HG02759 (cell line): ENCODE results near the gene ST6GALNAC2.
A peak's percentile ranks its signal among the peaks of the same experiment; 100 is the strongest.

ENCODE experiments used
- ATAC-seq: cut with Tn5 transposase; IDR thresholded peaks from one replicate; pipeline ENCODE4 v1.9.1; 2021; ENCODE audit warnings: mild to moderate bottlenecking, moderate library complexity; ENCODE audit not compliant: unreplicated experiment

The ST6GALNAC2 gene

DNA sequence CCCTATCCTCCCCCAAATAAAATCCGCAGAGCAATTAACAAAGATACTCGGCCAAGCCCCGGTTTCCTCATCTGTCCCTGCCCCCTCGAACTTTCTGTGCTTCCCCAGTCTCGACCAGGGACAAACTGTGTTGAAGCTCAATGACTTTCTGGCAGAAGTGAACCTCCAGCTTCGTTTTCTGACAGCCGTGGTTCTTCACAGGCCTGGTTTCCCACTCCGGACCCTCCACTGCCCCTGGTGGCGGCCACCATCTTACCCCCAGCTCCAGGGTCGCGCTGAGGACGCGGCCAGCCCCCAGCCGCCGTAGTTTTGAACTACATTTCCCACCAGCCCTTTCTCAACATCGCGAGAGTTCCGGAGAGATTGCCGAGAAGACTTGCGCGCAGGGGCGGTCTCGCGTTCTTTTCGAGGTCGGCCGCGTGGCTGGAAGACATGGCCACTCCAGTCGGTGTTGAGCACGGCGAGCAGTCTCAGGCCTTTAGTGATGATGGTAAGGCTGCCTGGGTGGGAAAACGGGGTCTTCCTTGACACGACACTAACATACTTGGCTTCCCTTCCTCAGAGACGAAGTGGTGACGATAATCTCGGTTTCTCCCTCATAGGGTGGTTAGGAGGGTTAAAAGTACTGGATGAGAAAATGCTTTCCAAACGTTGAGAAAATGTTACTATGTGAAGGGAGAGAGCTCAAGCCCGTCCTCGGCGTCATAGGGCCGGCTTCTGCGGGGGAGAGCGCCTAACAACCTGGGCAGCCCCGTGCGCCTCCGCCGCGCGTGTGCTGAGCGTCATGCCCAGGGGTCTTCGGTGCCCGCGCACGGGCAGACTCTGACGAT, 28.1 kb downstream of the ST6GALNAC2 start:
- ATAC-seq = peak; percentile 90

DNA sequence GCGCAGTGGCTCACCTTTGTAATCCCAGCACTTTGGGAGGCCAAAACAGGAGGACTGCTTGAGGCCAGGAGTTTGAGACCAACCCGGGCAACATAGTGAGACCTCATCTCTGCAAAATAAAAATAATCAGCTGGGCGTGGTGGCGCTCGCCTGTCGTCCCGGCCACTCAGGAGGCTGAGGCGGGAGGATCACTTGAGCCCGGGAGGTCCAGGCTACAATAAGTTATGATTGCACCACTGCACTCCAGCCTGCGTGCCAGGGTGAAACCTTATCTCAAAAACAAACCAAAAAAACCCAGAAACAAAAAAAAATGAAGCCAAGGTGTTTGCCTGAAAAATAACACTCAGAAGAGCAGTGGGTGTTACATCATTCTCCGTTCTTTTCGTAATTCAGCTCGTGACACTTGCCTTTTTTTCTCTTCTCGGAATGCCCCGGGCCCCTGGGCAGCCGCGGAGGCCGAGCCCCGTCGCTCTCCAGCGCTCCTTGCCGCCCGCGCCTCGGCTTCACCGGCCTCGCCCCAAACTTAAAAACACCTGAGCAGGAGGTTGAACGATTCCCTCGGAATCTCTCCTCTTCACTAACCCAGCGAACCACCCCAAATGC, 28.8 kb downstream of the ST6GALNAC2 start:
- ATAC-seq = peak; percentile 15

DNA sequence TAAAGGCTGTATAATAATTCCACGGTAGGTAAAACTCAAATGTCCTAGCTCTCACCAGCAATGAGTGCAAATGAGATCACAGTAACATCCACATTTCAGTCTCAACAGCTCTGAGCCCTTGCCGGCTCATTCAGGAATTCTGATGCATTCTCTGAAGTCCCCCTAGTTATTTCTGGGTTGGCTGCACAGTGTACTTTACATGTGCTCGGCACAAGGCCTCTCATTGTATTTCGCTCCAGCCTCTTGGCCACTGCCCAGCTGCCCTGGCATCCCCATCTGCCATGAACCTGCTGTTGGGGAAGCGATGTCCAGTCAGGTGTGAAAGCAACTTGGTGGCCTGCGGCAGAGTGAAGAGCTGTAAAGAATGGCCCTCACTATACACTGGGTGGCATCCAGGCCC, 31.5 kb downstream of the ST6GALNAC2 start:
- ATAC-seq = no peak

DNA sequence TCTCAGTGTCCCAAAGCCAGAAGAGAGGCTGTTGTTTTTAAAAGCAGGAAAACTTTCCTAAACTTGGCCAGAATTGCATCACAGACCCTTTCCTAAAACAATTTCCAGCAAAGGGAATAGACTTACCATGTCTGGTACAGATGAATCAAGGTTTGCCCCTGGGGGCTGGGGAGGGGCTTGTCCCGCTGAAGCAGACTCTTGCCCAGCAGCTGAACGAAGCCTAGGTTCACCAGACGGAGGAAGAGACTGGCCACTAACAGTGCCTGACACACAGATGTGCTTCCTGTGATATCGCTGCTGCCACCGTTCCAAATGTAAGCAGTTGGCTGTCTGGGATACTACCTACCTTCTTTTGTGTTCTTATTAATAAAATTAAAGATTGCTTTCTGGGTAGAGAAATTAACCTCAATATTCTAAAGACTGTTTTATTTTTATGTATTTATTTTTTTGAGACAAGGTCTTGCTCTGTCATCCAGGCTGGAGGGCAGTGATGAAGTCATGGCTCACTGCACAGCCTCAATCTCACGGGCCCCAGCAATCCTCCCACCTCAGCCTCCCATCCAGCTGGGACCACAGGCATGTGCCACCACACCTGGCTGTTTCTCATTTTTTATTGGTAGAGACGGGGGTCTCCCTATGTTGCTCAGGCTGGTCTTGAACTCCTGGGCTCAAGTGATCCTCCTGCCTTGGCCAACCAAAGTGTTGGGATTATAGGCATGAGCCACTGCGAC, 32.3 kb downstream of the ST6GALNAC2 start:
- ATAC-seq = no peak

DNA sequence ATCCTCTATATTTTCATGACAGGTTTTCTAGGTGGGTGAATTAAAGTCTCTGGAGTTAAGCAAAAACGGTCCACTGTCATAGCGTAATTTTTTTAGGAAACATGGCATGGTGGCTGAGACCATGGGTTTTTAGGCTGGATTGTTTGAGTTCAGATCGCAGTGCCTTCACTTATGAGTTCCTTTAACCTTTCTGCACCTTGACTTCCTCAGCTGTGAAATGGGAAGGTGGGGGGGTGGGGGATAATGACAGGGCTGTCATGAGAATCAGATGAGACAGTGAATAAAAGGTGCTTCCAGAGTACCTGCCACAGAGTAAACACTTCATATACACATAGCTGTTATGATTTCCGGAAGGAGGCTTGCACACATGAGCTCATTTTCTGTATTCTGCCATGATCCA, 34.0 kb downstream of the ST6GALNAC2 start:
- no peak for ATAC-seq

DNA sequence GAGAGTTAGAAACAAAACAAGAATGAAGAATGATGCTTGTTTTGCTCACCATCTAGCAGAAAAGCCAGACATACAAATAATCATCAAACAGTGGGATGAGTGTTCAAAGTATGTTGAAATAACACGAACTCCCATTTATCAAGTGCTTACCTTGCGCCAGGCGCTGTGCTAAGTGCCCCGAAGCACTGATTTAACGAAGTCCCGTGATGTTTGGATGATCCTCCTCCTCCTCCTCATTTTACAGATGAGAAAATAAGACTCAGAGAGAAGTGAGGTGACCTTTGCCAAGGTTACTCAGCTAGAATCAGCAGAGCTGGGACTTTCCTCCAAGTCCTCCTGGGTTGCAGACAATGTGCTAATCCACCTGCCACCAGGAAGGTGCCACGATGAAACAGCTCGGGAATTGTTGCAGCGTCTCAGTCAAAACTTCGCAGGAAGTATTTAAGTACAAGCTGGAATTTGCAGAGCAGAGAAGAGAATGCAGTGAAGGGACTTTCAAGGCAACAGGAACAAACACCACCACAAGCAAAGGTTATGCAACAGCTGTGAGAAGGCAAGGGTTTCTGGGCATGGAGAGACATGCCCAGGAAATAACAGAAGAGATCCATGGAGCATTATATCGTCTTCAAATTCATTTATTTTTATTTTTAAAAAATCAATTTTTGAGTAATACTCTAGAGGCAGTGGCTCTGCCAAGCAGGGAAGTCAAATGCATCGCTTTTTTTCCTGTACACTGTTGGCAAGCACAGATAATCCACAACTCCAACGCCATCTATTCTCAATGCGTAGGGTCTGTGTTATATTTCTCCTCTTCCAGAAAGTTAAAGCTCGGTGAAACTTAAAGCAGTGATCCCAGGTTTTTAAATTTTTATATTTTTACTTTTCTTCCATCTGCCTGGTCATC, 34.7 kb downstream of the ST6GALNAC2 start:
- no peak for ATAC-seq

DNA sequence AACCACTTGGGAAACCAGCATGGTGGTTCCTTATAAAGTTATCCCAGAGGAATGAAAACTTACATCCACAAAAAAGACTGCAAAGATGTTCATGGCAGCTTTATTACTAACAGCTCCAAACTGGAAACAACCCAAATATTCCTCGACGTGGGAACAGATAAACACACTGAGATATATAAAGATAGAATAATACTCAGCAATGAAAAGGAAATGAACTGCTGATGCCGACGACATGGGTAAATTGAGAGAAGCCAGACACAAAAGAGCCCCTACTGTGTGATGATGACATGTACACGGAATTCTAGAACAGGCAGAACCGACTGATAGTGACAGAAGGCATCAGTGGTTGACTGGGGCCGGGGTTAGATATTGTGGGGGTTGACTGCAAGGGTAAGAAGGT, 36.1 kb downstream of the ST6GALNAC2 start:
- ATAC-seq = no peak

DNA sequence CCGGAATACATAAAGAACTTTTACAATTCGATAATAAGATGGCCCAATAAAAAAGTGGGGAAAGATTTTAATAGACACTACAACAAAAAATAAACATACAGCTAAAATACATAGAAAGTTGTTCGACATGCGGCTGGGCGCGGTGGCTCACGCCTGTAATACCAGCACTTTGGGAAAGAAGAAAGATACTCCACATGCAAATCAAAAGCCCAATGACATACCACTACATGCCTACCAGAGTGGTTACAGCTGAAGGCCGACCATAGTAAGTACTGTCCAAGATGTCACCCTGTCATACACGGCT, 36.5 kb downstream of the ST6GALNAC2 start:
- no peak for ATAC-seq

DNA sequence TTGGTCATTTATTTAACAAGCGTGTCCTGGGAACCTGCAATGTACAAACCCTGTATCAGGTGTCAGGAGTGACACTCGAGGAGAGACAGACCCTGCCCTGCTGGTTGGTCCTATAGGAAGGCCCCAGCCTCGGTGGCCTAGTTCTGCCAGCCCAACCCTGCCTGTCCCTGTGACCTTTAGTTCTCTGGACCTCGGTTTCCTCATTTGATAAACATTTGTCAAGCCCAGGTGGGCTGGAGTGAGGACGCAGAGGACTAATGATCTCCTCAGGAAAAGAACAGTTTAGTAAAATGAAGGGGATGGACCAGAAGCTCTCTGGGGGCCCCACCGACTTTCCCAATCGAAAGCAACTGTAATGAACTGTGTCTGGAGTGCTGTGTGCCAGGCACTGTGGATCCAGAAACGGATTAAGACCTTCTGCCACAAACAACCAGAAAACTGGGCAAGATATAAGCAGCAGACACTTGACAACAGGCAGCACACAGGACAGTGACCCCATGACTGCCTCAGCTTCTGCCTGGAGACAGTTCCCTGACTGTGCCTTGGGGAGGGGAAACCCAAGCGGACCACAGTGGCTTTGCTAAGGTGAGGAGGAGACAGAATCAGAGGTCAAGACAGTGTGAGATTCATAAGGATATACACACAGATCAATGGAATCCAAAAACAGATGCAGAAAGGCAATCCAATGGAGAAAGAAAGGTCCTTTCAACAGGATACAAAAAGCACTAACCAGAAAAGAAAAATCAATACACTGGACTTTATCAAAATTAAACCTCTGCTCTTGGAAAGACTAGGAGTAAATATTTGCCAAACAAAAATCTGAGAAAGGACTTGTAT, 37.1 kb downstream of the ST6GALNAC2 start:
- ATAC-seq = no peak

DNA sequence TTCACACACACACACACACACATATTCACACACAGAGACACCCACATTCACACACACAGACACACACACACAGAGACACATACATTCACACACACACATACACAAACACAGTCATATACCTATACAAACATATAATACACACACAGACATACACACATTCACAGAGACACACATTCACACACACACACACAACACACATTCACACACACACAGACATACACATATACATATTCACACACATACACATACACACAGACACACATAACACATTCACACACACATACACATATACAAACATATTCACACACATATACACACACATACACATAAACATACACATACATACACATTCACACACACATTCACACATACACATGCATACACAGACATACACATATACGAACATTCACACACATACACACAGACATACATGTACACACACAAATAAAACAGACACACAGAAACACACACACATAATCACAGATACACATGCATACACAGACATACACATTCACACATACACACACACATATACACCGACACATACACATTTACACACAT, 37.9 kb downstream of the ST6GALNAC2 start:
- ATAC-seq = no peak

DNA sequence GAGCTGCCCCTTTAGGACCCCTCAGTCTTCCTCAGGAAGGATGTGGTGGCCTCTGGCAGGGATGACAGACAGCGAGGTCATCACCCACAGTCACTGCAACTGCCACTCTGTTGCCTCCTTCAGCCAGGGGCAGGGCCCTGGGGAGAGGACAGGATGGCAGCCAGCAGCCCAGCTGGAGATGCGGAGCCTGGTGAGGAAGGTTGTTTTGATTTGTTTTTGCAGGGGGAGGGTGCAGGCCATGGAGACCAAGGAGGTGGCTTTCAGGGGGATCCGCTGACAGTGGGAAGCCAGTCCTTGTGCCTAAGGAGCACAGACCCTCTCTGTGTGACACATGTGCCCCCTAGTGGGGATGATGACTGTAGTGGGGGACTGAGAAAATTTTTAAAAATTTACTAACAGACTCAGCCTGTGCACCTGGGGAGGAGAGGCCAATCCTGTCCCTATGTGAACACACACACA, 38.4 kb downstream of the ST6GALNAC2 start:
- ATAC-seq = no peak

DNA sequence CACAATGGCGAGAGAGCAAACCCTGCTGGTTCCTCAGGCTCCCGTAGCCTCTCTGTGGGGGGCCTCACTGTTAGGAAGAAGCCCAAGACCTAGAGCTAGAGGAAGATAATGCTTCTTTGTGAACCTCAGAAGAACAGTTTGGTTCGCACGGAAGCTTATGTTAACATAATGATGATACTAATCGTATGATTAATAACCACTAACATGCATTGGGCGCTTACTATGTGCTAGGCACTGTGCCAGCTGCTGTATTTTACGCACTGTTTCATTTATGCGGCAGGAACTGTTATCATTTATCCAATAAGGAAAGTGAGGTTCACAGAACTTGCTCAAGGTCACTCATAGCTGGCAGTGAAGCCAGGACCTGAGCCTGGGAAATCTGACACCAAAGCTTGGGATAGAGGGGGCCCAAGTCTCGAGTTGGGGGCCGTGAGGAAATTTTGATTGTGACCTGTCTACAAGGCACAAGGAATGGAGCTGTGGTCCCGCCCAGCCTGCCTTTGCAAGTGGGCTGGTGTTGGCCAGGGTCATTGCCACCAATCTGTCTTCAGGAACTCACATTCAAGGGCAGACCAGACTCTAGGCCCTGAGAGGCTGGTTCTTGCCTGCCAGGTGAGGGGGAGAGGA, 39.0 kb downstream of the ST6GALNAC2 start:
- no peak for ATAC-seq

DNA sequence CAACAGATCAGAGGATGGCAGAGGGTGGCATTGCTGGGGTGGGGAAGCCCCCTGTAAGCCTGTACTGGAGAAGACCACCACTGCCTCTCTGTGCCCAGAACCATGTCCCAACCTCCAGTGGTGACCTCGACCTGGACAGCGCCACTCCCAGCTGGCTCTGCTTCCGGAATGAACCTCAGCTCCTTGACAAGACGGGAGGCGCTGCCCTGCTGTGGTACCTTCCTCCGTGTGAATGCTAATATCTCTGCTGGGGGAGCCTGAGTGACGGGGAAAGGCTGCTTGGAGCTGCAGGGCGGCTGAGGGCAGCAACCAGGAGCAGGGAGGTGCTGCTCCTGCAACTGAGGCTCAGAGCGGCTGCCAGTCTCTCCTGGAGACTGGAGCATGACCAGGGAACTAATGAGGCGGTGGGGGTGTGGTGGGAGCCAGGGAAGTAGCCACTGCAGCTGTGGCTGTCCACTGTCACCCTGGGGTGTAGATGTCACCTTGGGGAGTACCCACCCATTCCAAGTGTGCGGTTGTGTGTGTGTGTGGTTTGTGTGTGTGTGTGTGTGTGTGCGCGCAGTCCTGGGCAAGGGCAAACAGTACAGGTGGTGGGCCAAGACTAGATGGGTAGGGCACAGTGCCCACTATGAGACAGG, 39.6 kb downstream of the ST6GALNAC2 start:
- ATAC-seq = no peak

DNA sequence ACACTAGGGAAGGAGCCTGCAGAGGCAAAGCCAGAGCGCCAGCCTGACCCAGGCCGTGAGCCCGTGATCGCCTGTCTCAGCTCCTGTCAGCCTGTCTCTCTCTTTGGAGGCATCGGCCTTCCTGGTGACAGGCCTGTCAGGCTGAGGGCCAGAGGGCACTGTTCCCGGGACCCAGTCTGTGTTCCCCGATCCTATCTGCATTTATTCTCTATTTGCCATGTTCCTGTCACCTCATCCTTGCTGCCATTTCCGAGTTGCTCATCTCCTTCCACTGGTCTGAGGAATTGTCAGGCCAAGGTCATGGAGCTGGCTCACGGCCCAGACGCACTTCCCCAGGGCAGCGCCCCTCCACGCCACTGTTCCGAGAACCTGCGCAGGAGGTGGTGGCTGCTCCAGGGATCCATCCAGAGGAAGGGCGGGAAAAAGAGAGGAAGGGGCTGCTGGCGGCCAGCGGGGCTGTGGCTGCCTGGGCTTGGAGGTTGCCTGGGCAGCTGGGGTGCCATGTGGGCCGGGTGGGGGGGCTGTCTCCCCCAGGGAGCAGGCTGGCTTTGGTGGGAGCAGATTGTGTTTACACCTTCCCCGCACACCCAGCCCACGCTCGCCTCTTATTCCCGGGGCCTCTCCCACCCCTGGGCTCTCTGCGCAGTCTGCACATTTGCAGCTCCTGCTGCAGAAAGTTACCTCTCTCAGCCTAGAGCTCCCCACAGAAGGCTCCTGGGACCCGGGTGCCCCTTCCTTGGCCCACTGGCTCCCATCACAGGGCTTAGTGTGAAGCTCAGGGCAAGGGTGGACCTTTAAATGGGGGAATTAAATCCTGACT, 40.9 kb downstream of the ST6GALNAC2 start:
- ATAC-seq = no peak

DNA sequence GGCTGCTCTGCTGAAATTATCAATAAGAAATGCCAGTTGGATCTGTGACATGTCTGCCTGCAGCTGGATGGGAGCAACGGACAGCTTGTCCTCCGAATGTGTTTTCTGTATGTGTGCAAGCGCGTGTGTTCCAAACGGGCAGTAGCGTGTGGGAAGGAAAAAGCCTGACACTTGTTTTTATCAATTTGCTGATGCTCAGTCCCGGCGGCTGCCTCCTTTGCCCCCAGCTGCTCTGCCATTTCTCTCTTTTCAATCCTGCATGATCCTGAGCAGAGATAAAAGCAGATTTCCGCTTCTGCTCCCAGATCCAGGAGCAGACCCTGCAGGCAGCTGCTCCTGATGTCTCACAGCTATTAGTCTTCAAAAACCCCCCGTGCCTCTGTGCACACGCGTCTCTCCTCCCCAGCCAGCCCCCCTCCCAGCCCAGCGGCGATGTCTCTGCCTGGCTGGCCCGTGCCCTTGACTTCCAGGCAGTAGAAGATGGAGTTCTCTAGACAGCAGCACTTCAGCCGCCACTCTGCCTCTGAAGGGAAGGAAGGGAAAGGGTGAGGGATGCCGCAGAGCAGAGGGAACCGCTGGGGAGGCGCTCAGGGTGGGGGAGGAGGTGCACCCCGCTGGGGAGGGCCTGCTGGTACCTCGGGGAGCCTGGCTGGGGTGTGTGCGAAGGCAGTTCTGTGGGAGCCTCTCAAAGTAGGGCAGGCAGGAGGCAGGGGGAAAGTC, 41.7 kb downstream of the ST6GALNAC2 start:
- ATAC-seq = no peak

DNA sequence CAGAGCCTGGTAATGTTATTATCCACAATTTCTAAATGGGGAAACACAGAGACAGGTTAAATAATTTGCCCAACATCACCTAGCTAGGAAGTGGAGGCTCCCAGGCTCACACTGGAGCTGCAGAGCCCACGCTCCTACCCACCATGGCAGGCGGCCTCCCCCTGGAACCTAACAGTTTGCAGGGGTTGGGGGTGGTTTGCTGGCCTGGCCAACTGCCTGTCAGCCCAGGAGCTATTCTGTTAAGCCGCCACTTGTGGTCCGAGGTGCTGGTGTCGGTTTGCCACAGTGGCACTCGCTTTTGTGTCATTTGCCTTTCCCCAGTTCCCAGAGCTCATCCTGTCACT, 42.2 kb downstream of the ST6GALNAC2 start:
- no peak for ATAC-seq

DNA sequence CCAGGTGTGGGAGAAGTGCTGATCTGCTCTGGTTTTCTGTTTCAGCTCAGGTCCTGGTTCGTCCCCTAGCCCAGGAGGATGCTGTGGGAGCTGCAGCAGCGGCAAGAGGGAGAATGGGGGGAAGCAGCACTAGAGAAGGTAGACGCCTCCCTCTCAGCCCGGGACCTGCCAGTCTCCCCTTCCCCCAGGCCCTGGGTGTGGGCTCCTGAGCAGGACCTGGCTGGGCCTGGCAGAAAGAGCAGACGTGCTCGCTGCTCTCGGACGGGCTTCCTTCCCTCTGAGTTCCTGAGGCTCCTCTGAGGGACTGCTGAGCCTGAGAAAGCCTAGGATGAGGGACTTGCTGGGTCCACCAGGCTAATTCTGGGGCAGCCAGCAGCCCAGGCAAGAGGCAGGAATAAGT, 42.7 kb downstream of the ST6GALNAC2 start:
- no peak for ATAC-seq
